Ishikawa (cell line): ENCODE results near the gene VWF.

Source experiments
- CEBPB ChIP-seq: IDR thresholded peaks from 2 replicates; pipeline ENCODE4 v1.6.1; 2012
- CREB1 ChIP-seq: IDR thresholded peaks from 2 replicates; pipeline ENCODE4 v1.6.1; 2012; ENCODE audit warnings: low read depth
- EGR1 ChIP-seq: IDR thresholded peaks from 2 replicates; pipeline ENCODE4 v1.6.1; 2012
- EP300 ChIP-seq: IDR thresholded peaks from 2 replicates; pipeline ENCODE4 v1.6.1; 2012; ENCODE audit warnings: borderline replicate concordance
- FOXM1 ChIP-seq: IDR thresholded peaks from 2 replicates; pipeline ENCODE4 v1.6.1; 2012; ENCODE audit warnings: low read depth, borderline replicate concordance
- MAX ChIP-seq: IDR thresholded peaks from 2 replicates; pipeline ENCODE4 v1.6.1; 2012
- NFIC ChIP-seq: IDR thresholded peaks from 2 replicates; pipeline ENCODE4 v1.6.1; 2012
- RAD21 ChIP-seq: IDR thresholded peaks from 2 replicates; pipeline ENCODE4 v1.6.1; 2012; ENCODE audit warnings: low read depth
- REST ChIP-seq: IDR thresholded peaks from 2 replicates; pipeline ENCODE4 v1.6.1; 2012; ENCODE audit warnings: low read depth, mild to moderate bottlenecking
- TAF1 ChIP-seq: IDR thresholded peaks from 2 replicates; pipeline ENCODE4 v1.6.1; 2012; ENCODE audit warnings: low read depth, mild to moderate bottlenecking
- TCF12 ChIP-seq: IDR thresholded peaks from 2 replicates; pipeline ENCODE4 v1.6.1; 2012; ENCODE audit warnings: low read depth
- TEAD4 ChIP-seq: IDR thresholded peaks from 2 replicates; pipeline ENCODE4 v1.6.1; 2012
- USF1 ChIP-seq: IDR thresholded peaks from 2 replicates; pipeline ENCODE4 v1.6.1; 2012
- YY1 ChIP-seq: IDR thresholded peaks from 2 replicates; pipeline ENCODE4 v1.6.1; 2012; ENCODE audit warnings: low read depth
- ZBTB7A ChIP-seq: IDR thresholded peaks from 2 replicates; pipeline ENCODE4 v1.6.1; 2012; ENCODE audit warnings: low read depth

VWF gene

GRCh38 chr12:5921966-5922899 is 202.2 kb downstream of the VWF start:
- TF ChIP-seq USF1 = no peak
- TF ChIP-seq CREB1 = no peak
- TF ChIP-seq ZBTB7A = no peak
- TF ChIP-seq YY1 = no peak
- TF ChIP-seq TCF12 = no peak
- no peak for TF ChIP-seq MAX
- no peak for TF ChIP-seq TAF1
- no peak for TF ChIP-seq NFIC
- TF ChIP-seq TEAD4 = no peak
- TF ChIP-seq CEBPB = no peak
- TF ChIP-seq EP300 = no peak
- no peak for TF ChIP-seq REST
- no peak for TF ChIP-seq RAD21
- no peak for TF ChIP-seq FOXM1
- TF ChIP-seq EGR1 = no peak

GRCh38 chr12:5921027-5921909 is 203.2 kb downstream of the VWF start:
- no peak for TF ChIP-seq TAF1
- TF ChIP-seq RAD21 = no peak
- TF ChIP-seq YY1 = no peak
- no peak for TF ChIP-seq TEAD4
- no peak for TF ChIP-seq USF1
- no peak for TF ChIP-seq MAX
- TF ChIP-seq EGR1 = no peak
- TF ChIP-seq TCF12 = no peak
- TF ChIP-seq CEBPB = no peak
- TF ChIP-seq ZBTB7A = no peak
- no peak for TF ChIP-seq REST
- TF ChIP-seq CREB1 = no peak
- TF ChIP-seq FOXM1 = no peak
- TF ChIP-seq NFIC = no peak
- no peak for TF ChIP-seq EP300

- TF ChIP-seq CEBPB (no peak), FOXM1 (no peak), USF1 (no peak), TEAD4 (no peak), EP300 (no peak), RAD21 (no peak), TCF12 (no peak), REST (no peak), ZBTB7A (no peak), MAX (no peak), YY1 (no peak), CREB1 (no peak), TAF1 (no peak), EGR1 (no peak), NFIC (no peak)
Measured at GRCh38 chr12:5916785-5917290, 207.6 kb downstream of the VWF start.
